HepG2 (cell line): ENCODE measurements around the gene SCYGR6. TPM values are rescaled to one million over a fixed set of nuclear protein-coding genes. Genes with fewer than 3 reads are reported as not detected.
A peak's percentile ranks its signal among the peaks of the same experiment; 100 is the strongest.

ENCODE experiments used
- ATF7-NPFF ChIP-seq: sonication (generic); formaldehyde crosslinking; IDR thresholded peaks from 2 replicates; pipeline ENCODE4 v1.8.1; 2023; ENCODE audit warnings: mild to moderate bottlenecking, low read depth, missing genetic modification reagents, moderate library complexity
- BCL6 ChIP-seq: IDR thresholded peaks from 2 replicates; pipeline ENCODE4 v1.6.1; 2016; ENCODE audit warnings: missing genetic modification reagents, missing compliant biosample characterization
- ERF ChIP-seq: IDR thresholded peaks from 2 replicates; pipeline ENCODE4 v1.6.1; 2018; ENCODE audit warnings: missing biosample characterization, missing genetic modification reagents
- ETV5 ChIP-seq: IDR thresholded peaks from 2 replicates; pipeline ENCODE4 v1.6.1; 2018; ENCODE audit warnings: missing biosample characterization, missing genetic modification reagents, inconsistent platforms, borderline replicate concordance
- GABPB1 ChIP-seq: IDR thresholded peaks from 2 replicates; pipeline ENCODE4 v1.6.1; 2016; ENCODE audit warnings: mild to moderate bottlenecking, missing genetic modification reagents, moderate library complexity, missing compliant biosample characterization
- KAT7 ChIP-seq: IDR thresholded peaks from 2 replicates; pipeline ENCODE4 v1.6.1; 2018; ENCODE audit warnings: borderline replicate concordance, missing compliant biosample characterization
- KDM2A ChIP-seq: sonication (generic); formaldehyde crosslinking; IDR thresholded peaks from 2 replicates; pipeline ENCODE4 v1.4.0; 2020; ENCODE audit warnings: low read depth, missing genetic modification reagents, borderline replicate concordance
- KLF16 ChIP-seq, 2 experiments: sonication (generic) in 1 of 2; formaldehyde crosslinking in 1 of 2; IDR thresholded peaks; 2 replicates each; pipeline versions ENCODE4 v1.6.1 to v1.8.0; 2016 to 2023; ENCODE audit warnings: missing genetic modification reagents in 2 of 2, missing compliant biosample characterization in 1 of 2
- MAX ChIP-seq: IDR thresholded peaks from 2 replicates; pipeline ENCODE4 v1.6.1; 2012; ENCODE audit warnings: inconsistent platforms
- MED8 ChIP-seq: sonication (generic); formaldehyde crosslinking; IDR thresholded peaks from 2 replicates; pipeline ENCODE4 v1.8.1; 2023; ENCODE audit warnings: mild to moderate bottlenecking, missing genetic modification reagents; ENCODE audit not compliant: insufficient replicate concordance
- NR2F6 ChIP-seq, 2 experiments: IDR thresholded peaks; 2 replicates each; pipeline ENCODE4 v1.6.1; 2016; ENCODE audit warnings: antibody characterized with exemption in 1 of 2, mild to moderate bottlenecking in 1 of 2
- RCOR2 ChIP-seq: IDR thresholded peaks from 2 replicates; pipeline ENCODE4 v1.6.1; 2016; ENCODE audit warnings: missing biosample characterization, missing genetic modification reagents
- SALL1 ChIP-seq: sonication (generic); formaldehyde crosslinking; IDR thresholded peaks from 2 replicates; pipeline ENCODE4 v1.8.0; 2022; ENCODE audit warnings: mild to moderate bottlenecking, missing genetic modification reagents
- ZBTB8A ChIP-seq: sonication (generic); formaldehyde crosslinking; IDR thresholded peaks from 2 replicates; pipeline ENCODE4 v1.4.0; 2020; ENCODE audit warnings: mild to moderate bottlenecking, low read depth, missing genetic modification reagents, borderline replicate concordance
- ZFAT ChIP-seq: sonication (generic); formaldehyde crosslinking; conservative IDR thresholded peaks from 2 replicates; pipeline ENCODE4 v1.8.1; 2023; ENCODE audit warnings: missing genetic modification reagents, inconsistent platforms
- ZKSCAN5 ChIP-seq: sonication (generic); formaldehyde crosslinking; IDR thresholded peaks from 2 replicates; pipeline ENCODE4 v1.5.1; 2020; ENCODE audit warnings: mild to moderate bottlenecking, missing genetic modification reagents
- ZNF331 ChIP-seq: sonication (generic); formaldehyde crosslinking; IDR thresholded peaks from 2 replicates; pipeline ENCODE4 v1.4.0; 2020; ENCODE audit warnings: missing genetic modification reagents
- ZNF615 ChIP-seq: sonication (generic); formaldehyde crosslinking; IDR thresholded peaks from 2 replicates; pipeline ENCODE4 v1.5.0; 2020; ENCODE audit warnings: mild to moderate bottlenecking, missing genetic modification reagents, borderline replicate concordance
- ZNF775 ChIP-seq: sonication (generic); formaldehyde crosslinking; IDR thresholded peaks from 2 replicates; pipeline ENCODE4 v1.4.0; 2020; ENCODE audit warnings: missing genetic modification reagents, mild to moderate bottlenecking, moderate library complexity, borderline replicate concordance
- ZNF792 ChIP-seq: IDR thresholded peaks from 2 replicates; pipeline ENCODE4 v1.6.1; 2016
- polyA plus RNA-seq, 8 experiments: library from polyadenylated mRNA; depleted of rRNA in 3 of 8; stranded (reverse) in 7 of 8; unstranded in 1 of 8; fragments of >200 nt; fragmentation: Illumina TruSeq in 4 of 8; extraction: Trizol in 4 of 8; gene quantifications; 2 replicates each; pipeline versions ENCODE4 v1.2.1 to v1.2.3, GENCODE V29; 2011 to 2016; ENCODE audit warnings: low read depth in 4 of 8, missing spikeins in 1 of 8, mixed read lengths in 1 of 8; ENCODE audit not compliant: insufficient read depth in 1 of 8
- total RNA-seq, 5 experiments: library from RNA; depleted of rRNA; stranded (reverse); fragments of >200 nt; fragmentation: Illumina TruSeq; extraction: Trizol; gene quantifications; 2 replicates each; pipeline ENCODE4 v1.2.3, GENCODE V29; 2016; ENCODE audit warnings: low read depth in 1 of 5
- TF ChIP-seq, protein P1 (sequence below): sonication (generic); formaldehyde crosslinking; IDR thresholded peaks from 2 replicates; pipeline ENCODE4; 2020; ENCODE audit warnings: missing genetic modification reagents, mild to moderate bottlenecking, borderline replicate concordance
- TF ChIP-seq, protein P2 (sequence below): IDR thresholded peaks from 2 replicates; pipeline ENCODE4 v1.6.1; 2016
- TF ChIP-seq, protein P3 (sequence below): fragments of 450-650 bp; IDR thresholded peaks from 2 replicates; pipeline ENCODE4 v1.6.1; 2017; ENCODE audit warnings: mild to moderate bottlenecking

Gene SCYGR6
- total and polyA plus RNA-seq, 2 of the 13 experiments (the other 11 are each of a cell fraction or from before 2014, with no cell fraction given), result not detected

DNA sequence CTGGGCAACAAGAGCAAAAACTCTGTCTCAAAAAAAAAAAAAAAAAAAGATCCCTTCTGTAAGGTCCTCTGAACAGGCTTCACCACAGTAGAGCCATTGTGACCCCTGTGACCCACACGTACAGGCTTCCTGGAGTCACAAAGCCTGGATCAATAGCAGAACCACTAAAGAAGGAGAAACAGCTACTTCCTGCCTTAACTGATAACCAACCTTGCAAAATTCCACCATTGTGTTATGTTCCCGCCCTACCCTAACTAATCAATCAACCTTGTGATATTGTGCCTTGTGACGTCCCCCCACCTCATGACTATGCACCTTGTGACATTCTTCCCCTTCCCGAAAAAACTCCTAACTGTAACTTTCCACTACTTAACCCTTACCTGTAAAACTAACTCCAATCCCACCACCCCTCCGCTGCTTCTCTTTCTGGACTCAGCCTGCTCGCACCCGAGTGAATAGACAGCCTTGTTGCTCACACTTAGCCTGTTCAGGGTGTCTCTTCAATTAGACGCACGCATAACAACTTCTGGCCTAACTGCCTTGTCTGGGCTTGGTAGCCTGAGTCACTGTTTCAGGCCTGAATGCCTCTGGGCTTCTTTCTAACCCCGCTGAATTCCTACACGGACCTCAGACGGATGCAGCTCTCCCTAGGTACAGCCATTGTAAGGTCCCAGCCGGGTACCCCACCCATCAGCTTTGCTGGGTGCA, 35.0 kb upstream of the SCYGR6 start (continued):
- TF ChIP-seq BCL6 (CRISPR knock-in tag) (peak; percentile 72), GABPB1 (peak; percentile 33; the same call in 1 of the 2 replicates), MED8 (CRISPR knock-in tag) (peak; percentile 78), ZNF615 (no peak), ZNF792 (CRISPR knock-in tag) (0 out of 2 replicates have a peak, but pooled peaks have one; percentile 35), ZNF331 (no peak), KDM2A (CRISPR knock-in tag) (0 out of 2 replicates have a peak, but pooled peaks have one; percentile 14), ATF7-NPFF (no peak), KLF16 (CRISPR knock-in tag; IDR thresholded peaks at IDR 0.05) (peak in 1 of 2 experiments; percentile 31; a peak in 1 of 4 replicates), ZFAT (CRISPR knock-in tag) (no peak), ERF (CRISPR knock-in tag) (peak; percentile 71; the same call in 1 of the 2 replicates), RCOR2 (peak; percentile 61; the same call in 1 of the 2 replicates), ZKSCAN5 (CRISPR knock-in tag) (no peak), KAT7 (CRISPR knock-in tag) (no peak), NR2F6 (IDR thresholded peaks at IDR 0.05) (peak; percentile 96), NR2F6 (CRISPR knock-in tag; IDR thresholded peaks at IDR 0.05) (peak; percentile 98), MAX (peak; percentile 69), SALL1 (CRISPR knock-in tag) (peak; percentile 71), ZNF775 (CRISPR knock-in tag) (no peak), ETV5 (CRISPR knock-in tag) (peak; percentile 95), ZBTB8A (CRISPR knock-in tag) (no peak)
- TF ChIP-seq, protein P1, sequence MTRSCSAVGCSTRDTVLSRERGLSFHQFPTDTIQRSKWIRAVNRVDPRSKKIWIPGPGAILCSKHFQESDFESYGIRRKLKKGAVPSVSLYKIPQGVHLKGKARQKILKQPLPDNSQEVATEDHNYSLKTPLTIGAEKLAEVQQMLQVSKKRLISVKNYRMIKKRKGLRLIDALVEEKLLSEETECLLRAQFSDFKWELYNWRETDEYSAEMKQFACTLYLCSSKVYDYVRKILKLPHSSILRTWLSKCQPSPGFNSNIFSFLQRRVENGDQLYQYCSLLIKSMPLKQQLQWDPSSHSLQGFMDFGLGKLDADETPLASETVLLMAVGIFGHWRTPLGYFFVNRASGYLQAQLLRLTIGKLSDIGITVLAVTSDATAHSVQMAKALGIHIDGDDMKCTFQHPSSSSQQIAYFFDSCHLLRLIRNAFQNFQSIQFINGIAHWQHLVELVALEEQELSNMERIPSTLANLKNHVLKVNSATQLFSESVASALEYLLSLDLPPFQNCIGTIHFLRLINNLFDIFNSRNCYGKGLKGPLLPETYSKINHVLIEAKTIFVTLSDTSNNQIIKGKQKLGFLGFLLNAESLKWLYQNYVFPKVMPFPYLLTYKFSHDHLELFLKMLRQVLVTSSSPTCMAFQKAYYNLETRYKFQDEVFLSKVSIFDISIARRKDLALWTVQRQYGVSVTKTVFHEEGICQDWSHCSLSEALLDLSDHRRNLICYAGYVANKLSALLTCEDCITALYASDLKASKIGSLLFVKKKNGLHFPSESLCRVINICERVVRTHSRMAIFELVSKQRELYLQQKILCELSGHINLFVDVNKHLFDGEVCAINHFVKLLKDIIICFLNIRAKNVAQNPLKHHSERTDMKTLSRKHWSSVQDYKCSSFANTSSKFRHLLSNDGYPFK (CRISPR knock-in tag), result 0 out of 2 replicates have a peak, but pooled peaks have one; percentile 41
- TF ChIP-seq, protein P2, sequence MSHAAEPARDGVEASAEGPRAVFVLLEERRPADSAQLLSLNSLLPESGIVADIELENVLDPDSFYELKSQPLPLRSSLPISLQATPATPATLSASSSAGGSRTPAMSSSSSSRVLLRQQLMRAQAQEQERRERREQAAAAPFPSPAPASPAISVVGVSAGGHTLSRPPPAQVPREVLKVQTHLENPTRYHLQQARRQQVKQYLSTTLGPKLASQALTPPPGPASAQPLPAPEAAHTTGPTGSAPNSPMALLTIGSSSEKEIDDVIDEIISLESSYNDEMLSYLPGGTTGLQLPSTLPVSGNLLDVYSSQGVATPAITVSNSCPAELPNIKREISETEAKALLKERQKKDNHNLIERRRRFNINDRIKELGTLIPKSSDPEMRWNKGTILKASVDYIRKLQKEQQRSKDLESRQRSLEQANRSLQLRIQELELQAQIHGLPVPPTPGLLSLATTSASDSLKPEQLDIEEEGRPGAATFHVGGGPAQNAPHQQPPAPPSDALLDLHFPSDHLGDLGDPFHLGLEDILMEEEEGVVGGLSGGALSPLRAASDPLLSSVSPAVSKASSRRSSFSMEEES (CRISPR knock-in tag), result peak; percentile 96
- TF ChIP-seq, protein P3, sequence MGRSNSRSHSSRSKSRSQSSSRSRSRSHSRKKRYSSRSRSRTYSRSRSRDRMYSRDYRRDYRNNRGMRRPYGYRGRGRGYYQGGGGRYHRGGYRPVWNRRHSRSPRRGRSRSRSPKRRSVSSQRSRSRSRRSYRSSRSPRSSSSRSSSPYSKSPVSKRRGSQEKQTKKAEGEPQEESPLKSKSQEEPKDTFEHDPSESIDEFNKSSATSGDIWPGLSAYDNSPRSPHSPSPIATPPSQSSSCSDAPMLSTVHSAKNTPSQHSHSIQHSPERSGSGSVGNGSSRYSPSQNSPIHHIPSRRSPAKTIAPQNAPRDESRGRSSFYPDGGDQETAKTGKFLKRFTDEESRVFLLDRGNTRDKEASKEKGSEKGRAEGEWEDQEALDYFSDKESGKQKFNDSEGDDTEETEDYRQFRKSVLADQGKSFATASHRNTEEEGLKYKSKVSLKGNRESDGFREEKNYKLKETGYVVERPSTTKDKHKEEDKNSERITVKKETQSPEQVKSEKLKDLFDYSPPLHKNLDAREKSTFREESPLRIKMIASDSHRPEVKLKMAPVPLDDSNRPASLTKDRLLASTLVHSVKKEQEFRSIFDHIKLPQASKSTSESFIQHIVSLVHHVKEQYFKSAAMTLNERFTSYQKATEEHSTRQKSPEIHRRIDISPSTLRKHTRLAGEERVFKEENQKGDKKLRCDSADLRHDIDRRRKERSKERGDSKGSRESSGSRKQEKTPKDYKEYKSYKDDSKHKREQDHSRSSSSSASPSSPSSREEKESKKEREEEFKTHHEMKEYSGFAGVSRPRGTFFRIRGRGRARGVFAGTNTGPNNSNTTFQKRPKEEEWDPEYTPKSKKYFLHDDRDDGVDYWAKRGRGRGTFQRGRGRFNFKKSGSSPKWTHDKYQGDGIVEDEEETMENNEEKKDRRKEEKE, result no peak
